Mesenchymal stem cell (in vitro differentiated cells and primary cell): ENCODE measurements around the gene LYPLA2.

ENCODE experiments used
- DNase-seq: peaks from one replicate; pipeline ENCODE4 v3.0.0-alpha.2; 2013
- H2AFZ ChIP-seq: one replicate; pipeline ENCODE4 v1.6.1; 2013; ENCODE audit warnings: low read depth, mild to moderate bottlenecking, control low read depth, inconsistent platforms, low read length, moderate library complexity
- H2AK5ac ChIP-seq: 2 replicates; pipeline ENCODE4 v1.6.1; 2013; ENCODE audit warnings: low read length, moderate library complexity, mild to moderate bottlenecking, inconsistent platforms; ENCODE audit not compliant: severe bottlenecking
- H2BK120ac ChIP-seq: one replicate; pipeline ENCODE4 v1.6.1; 2013; ENCODE audit warnings: low read depth, mild to moderate bottlenecking, inconsistent platforms, low read length, moderate library complexity
- H2BK12ac ChIP-seq, 2 experiments: one replicate each; pipeline ENCODE4 v1.6.1; 2013; ENCODE audit warnings: inconsistent platforms in 2 of 2, low read length in 2 of 2, mild to moderate bottlenecking in 2 of 2, moderate library complexity in 2 of 2, control low read depth in 1 of 2
- H2BK15ac ChIP-seq: one replicate; pipeline ENCODE4 v1.6.1; 2013; ENCODE audit warnings: mild to moderate bottlenecking, low read depth, inconsistent platforms; ENCODE audit not compliant: poor library complexity, severe bottlenecking
- H2BK5ac ChIP-seq: 2 replicates; pipeline ENCODE4 v1.6.1; 2013; ENCODE audit warnings: low read depth, mild to moderate bottlenecking, low read length, control low read depth, inconsistent platforms; ENCODE audit not compliant: poor library complexity, severe bottlenecking
- H3K14ac ChIP-seq, 2 experiments: one replicate each; pipeline ENCODE4 v1.6.1; 2013; ENCODE audit warnings: inconsistent platforms in 2 of 2, low read length in 2 of 2, control low read depth in 1 of 2, mild to moderate bottlenecking in 1 of 2, moderate library complexity in 1 of 2
- H3K18ac ChIP-seq, 2 experiments: one replicate each; pipeline ENCODE4 v1.6.1; 2013; ENCODE audit warnings: inconsistent platforms in 2 of 2, low read length in 2 of 2, control low read depth in 1 of 2, low read depth in 1 of 2, mild to moderate bottlenecking in 1 of 2
- H3K23ac ChIP-seq, 2 experiments: one replicate each; pipeline ENCODE4 v1.6.1; 2013; ENCODE audit warnings: inconsistent platforms in 2 of 2, low read length in 2 of 2, mild to moderate bottlenecking in 2 of 2, moderate library complexity in 2 of 2, control low read depth in 1 of 2
- H3K27ac ChIP-seq: 2 replicates; pipeline ENCODE4 v1.5.1; 2013; ENCODE audit warnings: mild to moderate bottlenecking, moderate library complexity, low read length, control low read depth, inconsistent platforms; ENCODE audit not compliant: poor library complexity, severe bottlenecking
- H3K27me3 ChIP-seq, 2 experiments: 2 replicates each; pipeline versions ENCODE4 v1.6.1 to v1.7.0; 2013; ENCODE audit warnings: low read length in 2 of 2, mild to moderate bottlenecking in 2 of 2, moderate library complexity in 2 of 2, control low read depth in 1 of 2, inconsistent platforms in 1 of 2; ENCODE audit not compliant: control insufficient read depth in 1 of 2, insufficient read depth in 1 of 2
- H3K36me3 ChIP-seq, 2 experiments: 2 replicates each; pipeline versions ENCODE4 v1.6.1 to v1.7.0; 2013; ENCODE audit warnings: low read length in 2 of 2, control low read depth in 1 of 2, inconsistent platforms in 1 of 2, low read depth in 1 of 2, mild to moderate bottlenecking in 1 of 2; ENCODE audit not compliant: insufficient read depth in 2 of 2, control insufficient read depth in 1 of 2
- H3K4ac ChIP-seq, 2 experiments: one replicate each; pipeline ENCODE4 v1.6.1; 2013; ENCODE audit warnings: inconsistent platforms in 2 of 2, low read length in 2 of 2, mild to moderate bottlenecking in 2 of 2, moderate library complexity in 2 of 2, control low read depth in 1 of 2, low read depth in 1 of 2
- H3K4me1 ChIP-seq: 2 replicates; pipeline ENCODE4 v1.6.1; 2013; ENCODE audit warnings: low read depth, low read length, control low read depth; ENCODE audit not compliant: control insufficient read depth, insufficient read depth
- H3K4me2 ChIP-seq: 2 replicates; pipeline ENCODE4 v1.6.1; 2013; ENCODE audit warnings: low read length, mild to moderate bottlenecking, inconsistent platforms; ENCODE audit not compliant: poor library complexity, severe bottlenecking
- H3K4me3 ChIP-seq, 2 experiments: 2 replicates each; pipeline versions ENCODE4 v1.5.1 to v1.7.0; 2013; ENCODE audit warnings: low read length in 2 of 2, mild to moderate bottlenecking in 2 of 2, control low read depth in 1 of 2, low read depth in 1 of 2; ENCODE audit not compliant: insufficient read depth in 1 of 2
- H3K79me1 ChIP-seq: replicated peaks from 2 replicates; pipeline ENCODE4 v1.6.1; 2013; ENCODE audit warnings: mild to moderate bottlenecking, control low read depth, low read length, inconsistent platforms; ENCODE audit not compliant: poor library complexity, severe bottlenecking
- H3K9ac ChIP-seq: 2 replicates; pipeline ENCODE4 v1.7.0; 2013; ENCODE audit warnings: mild to moderate bottlenecking, low read length, moderate library complexity
- H3K9me3 ChIP-seq: 2 replicates; pipeline ENCODE4 v1.7.0; 2013; ENCODE audit warnings: mild to moderate bottlenecking, low read length; ENCODE audit not compliant: control insufficient read depth
- H4K8ac ChIP-seq: one replicate; pipeline ENCODE4 v1.6.1; 2013; ENCODE audit warnings: inconsistent platforms, mild to moderate bottlenecking, low read length, moderate library complexity
- H4K91ac ChIP-seq: one replicate; pipeline ENCODE4 v1.6.1; 2013; ENCODE audit warnings: mild to moderate bottlenecking, low read length, inconsistent platforms
- WGBS: methylation state at CpG from one replicate; pipeline ENCODE4 v1.1.7; 2013; ENCODE audit warnings: mixed read lengths; 5-methylcytosine and 5-hydroxymethylcytosine counted together

Gene LYPLA2

DNA sequence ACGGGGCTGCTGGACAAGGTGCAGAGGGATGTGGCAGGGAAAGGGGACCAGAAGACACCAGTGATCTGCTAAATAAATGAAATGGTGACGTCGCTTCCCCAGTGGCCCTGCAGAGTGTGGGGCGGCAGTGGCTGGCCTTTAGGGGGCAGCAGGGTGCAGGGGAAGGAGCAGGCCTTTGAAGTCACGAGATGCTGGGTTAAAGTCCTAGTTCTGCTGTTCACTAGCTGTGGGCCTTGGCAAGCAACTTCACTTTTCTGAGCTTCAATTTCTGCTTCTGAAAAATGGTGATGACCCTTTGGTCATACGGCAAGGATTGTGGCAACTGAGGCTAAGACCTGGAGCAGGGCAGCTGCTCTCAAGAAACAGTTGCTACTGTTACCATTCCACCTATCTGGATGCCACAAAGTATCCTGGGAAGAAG lies 18.8 kb downstream of the LYPLA2 start:
- Histone ChIP-seq H3K27me3 (no peaks in the 10 kb centered on the region), H3K9ac (peak overlapping the region; percentile 38), H3K4me2 (no peak overlapping the region), H2BK5ac (no peak overlapping the region), H2AK5ac (no peak overlapping the region), H4K8ac (peak overlapping the region; percentile 53), H3K4me3 (no peak overlapping the region), H2BK15ac (no peak overlapping the region), H3K9me3 (no peaks in the 10 kb centered on the region), H2BK12ac (no peak overlapping the region), H3K4ac (no peak overlapping the region), H3K14ac (no peak overlapping the region), H3K79me1 (no peaks in the 10 kb centered on the region), H3K36me3 (peaks cover 49 to 64% of the 10 kb centered on the region in 2 experiments), H3K18ac (no peak overlapping the region), H4K91ac (no peak overlapping the region), H3K27ac (no peak overlapping the region), H3K4me1 (no peaks in the 10 kb centered on the region), H2AFZ (no peak overlapping the region), H2BK120ac (no peak overlapping the region), H3K23ac (no peak overlapping the region)
- 39% methylated on average over 6 of the region's 6 CpGs for WGBS
- peak; percentile 71 for DNase-seq

DNA sequence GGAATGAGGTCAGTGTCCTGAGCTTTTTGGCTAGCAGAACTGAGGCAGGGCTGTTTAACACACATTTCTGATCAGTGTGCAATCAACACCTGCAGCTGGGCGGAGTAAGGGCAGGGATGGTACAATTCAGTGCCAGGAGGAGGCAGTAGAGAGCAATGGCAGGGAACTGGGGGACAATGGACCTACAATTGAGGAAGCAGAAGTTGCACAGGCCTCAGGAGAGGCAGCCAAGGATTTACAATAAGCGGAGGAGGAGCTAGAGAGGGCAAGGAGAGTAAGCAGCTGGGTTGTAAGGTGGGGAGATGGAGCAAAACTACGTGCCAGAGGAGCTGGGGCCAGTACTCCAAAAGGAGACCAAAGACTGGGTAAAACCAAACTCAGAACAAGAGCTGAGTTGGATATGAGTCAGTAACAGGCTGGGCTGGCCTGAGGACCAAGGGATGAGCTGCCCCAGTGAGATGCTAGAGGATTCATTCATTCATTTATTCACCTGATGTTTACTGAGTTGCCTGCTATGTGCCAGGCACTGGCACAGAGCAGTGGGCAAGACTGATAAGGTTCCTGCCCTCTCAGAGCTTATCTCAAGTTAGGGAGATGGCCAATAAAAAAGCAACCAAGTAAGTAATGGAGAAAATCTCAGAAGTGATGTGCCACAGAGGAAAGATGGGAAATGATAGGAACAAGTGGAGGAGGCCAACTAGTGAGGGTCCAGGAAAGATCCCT lies 20.0 kb downstream of the LYPLA2 start:
- H2BK120ac ChIP-seq = no peak overlapping the region
- H3K4me2 ChIP-seq = no peak overlapping the region
- DNase-seq = peak; percentile 16
- peaks cover 53 to 66% of the 10 kb centered on the region in 2 experiments for H3K36me3 ChIP-seq
- H2BK15ac ChIP-seq = no peak overlapping the region
- H3K27ac ChIP-seq = no peak overlapping the region
- H4K91ac ChIP-seq = no peak overlapping the region
- H3K4me3 ChIP-seq = no peak overlapping the region
- H3K18ac ChIP-seq = no peak overlapping the region
- no peak overlapping the region for H2BK12ac ChIP-seq
- H2AK5ac ChIP-seq = no peak overlapping the region
- whole genome bisulfite sequencing = 79% methylated on average over 3 of the region's 3 CpGs
- no peak overlapping the region for H3K4ac ChIP-seq
- no peaks in the 10 kb centered on the region for H3K27me3 ChIP-seq
- H3K79me1 ChIP-seq = no peaks in the 10 kb centered on the region
- H3K9me3 ChIP-seq = no peaks in the 10 kb centered on the region
- H2AFZ ChIP-seq = no peak overlapping the region
- H3K4me1 ChIP-seq = no peaks in the 10 kb centered on the region
- H3K9ac ChIP-seq = no peak overlapping the region
- no peak overlapping the region for H3K23ac ChIP-seq
- no peak overlapping the region for H3K14ac ChIP-seq
- no peak overlapping the region for H2BK5ac ChIP-seq
- no peak overlapping the region for H4K8ac ChIP-seq

DNA sequence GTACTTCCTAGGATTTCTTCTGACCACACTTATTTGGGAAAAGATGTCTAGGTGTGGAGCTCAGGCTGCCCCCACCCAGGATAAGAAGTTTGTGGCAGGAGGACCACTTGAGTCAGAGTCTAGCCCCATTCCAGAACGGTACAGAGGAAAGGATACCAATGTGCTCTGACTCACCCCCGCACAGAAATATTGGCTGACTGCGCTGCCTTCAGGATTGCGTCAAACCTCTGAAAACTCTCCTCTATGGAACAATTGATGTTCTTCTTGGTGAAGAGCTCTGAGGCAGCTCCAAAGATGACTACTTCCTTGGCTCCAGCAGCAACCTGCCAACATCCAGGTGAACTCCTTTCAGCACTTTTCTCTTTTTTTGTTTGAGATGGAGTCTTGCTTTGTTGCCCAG lies 23.1 kb downstream of the LYPLA2 start:
- Histone ChIP-seq H3K79me1 (peaks cover 4% of the 10 kb centered on the region), H2AFZ (no peak overlapping the region), H4K8ac (no peak overlapping the region), H3K4ac (no peak overlapping the region), H4K91ac (no peak overlapping the region), H3K27ac (no peak overlapping the region), H3K14ac (no peak overlapping the region), H2BK120ac (no peak overlapping the region), H2BK15ac (no peak overlapping the region), H3K27me3 (no peaks in the 10 kb centered on the region), H2BK5ac (no peak overlapping the region), H3K4me3 (no peak overlapping the region), H3K23ac (no peak overlapping the region), H3K4me2 (no peak overlapping the region), H2BK12ac (no peak overlapping the region), H3K9me3 (no peaks in the 10 kb centered on the region), H2AK5ac (no peak overlapping the region), H3K18ac (no peak overlapping the region), H3K9ac (no peak overlapping the region), H3K36me3 (peaks cover 47 to 73% of the 10 kb centered on the region in 2 experiments), H3K4me1 (no peaks in the 10 kb centered on the region)
- WGBS = 79% methylated on average over 4 of the region's 4 CpGs
- no peak for DNase-seq

DNA sequence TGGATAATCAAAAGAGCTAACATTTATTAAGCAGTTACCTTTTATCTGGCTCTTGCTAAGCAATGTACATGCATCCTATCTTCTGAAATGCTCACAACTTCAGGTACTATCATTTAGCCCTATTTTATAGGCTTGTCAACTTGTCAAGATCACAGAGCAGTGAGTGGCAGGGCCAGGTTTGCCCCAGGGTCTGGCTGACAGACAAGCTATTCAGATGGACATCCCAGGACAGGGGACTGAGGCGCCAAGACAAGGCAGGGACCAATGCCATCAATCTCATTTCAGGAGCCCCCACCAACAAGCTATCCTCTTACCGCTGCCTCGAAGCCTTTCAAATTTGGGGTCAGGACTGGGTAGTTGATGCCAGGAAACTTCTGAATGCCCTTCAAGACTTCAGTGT lies 25.4 kb downstream of the LYPLA2 start:
- Histone ChIP-seq H2BK12ac (no peak overlapping the region), H3K4me2 (no peak overlapping the region), H3K4me3 (no peak overlapping the region), H4K91ac (no peak overlapping the region), H3K36me3 (peaks cover 46 to 76% of the 10 kb centered on the region in 2 experiments), H3K4ac (no peak overlapping the region), H2BK5ac (no peak overlapping the region), H3K4me1 (no peaks in the 10 kb centered on the region), H3K9ac (no peak overlapping the region), H3K27me3 (no peaks in the 10 kb centered on the region), H2BK15ac (no peak overlapping the region), H3K18ac (no peak overlapping the region), H2AFZ (no peak overlapping the region), H3K79me1 (peaks cover 5% of the 10 kb centered on the region), H2BK120ac (no peak overlapping the region), H3K9me3 (no peaks in the 10 kb centered on the region), H3K27ac (no peak overlapping the region), H3K23ac (no peak overlapping the region), H3K14ac (no peak overlapping the region), H2AK5ac (no peak overlapping the region), H4K8ac (no peak overlapping the region)
- WGBS = 93% methylated on average over 2 of the region's 3 CpGs
- no peak for DNase-seq
